WTC11 (cell line): ENCODE data around the gene KITLG.

Experiments used
- CREB1 ChIP-seq: sonication (generic); formaldehyde crosslinking; IDR thresholded peaks from 2 replicates; pipeline ENCODE4 v1.8.0; 2023; ENCODE audit warnings: mild to moderate bottlenecking, missing genetic modification reagents
- JUN ChIP-seq: sonication (generic); formaldehyde crosslinking; IDR thresholded peaks from 2 replicates; pipeline ENCODE4 v1.8.0; 2023; ENCODE audit warnings: mild to moderate bottlenecking, missing genetic modification reagents
- NFATC4 ChIP-seq: fragments of 250-450 bp; sonication (Bioruptor Pico); IDR thresholded peaks from 2 replicates; pipeline ENCODE4 v1.9.0; 2021; ENCODE audit warnings: mild to moderate bottlenecking
- NFYB ChIP-seq: sonication (generic); formaldehyde crosslinking; conservative IDR thresholded peaks from 2 replicates; pipeline ENCODE4 v1.8.0; 2022; ENCODE audit warnings: low read depth, missing genetic modification reagents
- NR1H2 ChIP-seq: sonication (generic); formaldehyde crosslinking; IDR thresholded peaks from 2 replicates; pipeline ENCODE4 v1.9.0; 2021; ENCODE audit warnings: mild to moderate bottlenecking, moderate library complexity, missing genetic modification reagents
- TCF7 ChIP-seq: sonication (generic); formaldehyde crosslinking; IDR thresholded peaks from 2 replicates; pipeline ENCODE4 v1.8.0; 2022; ENCODE audit warnings: mild to moderate bottlenecking, low read depth, missing genetic modification reagents, moderate library complexity
- TEAD1 ChIP-seq: sonication (generic); formaldehyde crosslinking; IDR thresholded peaks from 2 replicates; pipeline ENCODE4 v1.8.0; 2022; ENCODE audit warnings: mild to moderate bottlenecking, missing genetic modification reagents
- ZBTB21 ChIP-seq: sonication (generic); formaldehyde crosslinking; IDR thresholded peaks from 2 replicates; pipeline ENCODE4 v1.8.1; 2023; ENCODE audit warnings: mild to moderate bottlenecking, missing genetic modification reagents, borderline replicate concordance
- ZNF232 ChIP-seq: sonication (generic); formaldehyde crosslinking; IDR thresholded peaks from 2 replicates; pipeline ENCODE4 v1.8.0; 2022; ENCODE audit warnings: mild to moderate bottlenecking, missing genetic modification reagents
- TF ChIP-seq, protein P1 (sequence below): fragments of 200-600 bp; IDR thresholded peaks from 2 replicates; pipeline ENCODE4 v1.8.0; 2022; ENCODE audit warnings: antibody characterized with exemption
- TF ChIP-seq, protein P2 (sequence below): sonication (generic); formaldehyde crosslinking; IDR thresholded peaks from 2 replicates; pipeline ENCODE4 v1.8.1; 2023; ENCODE audit warnings: mild to moderate bottlenecking, missing genetic modification reagents, moderate library complexity
- TF ChIP-seq, protein P3 (sequence below): sonication (generic); formaldehyde crosslinking; IDR thresholded peaks from 2 replicates; pipeline ENCODE4 v1.8.0; 2023; ENCODE audit warnings: missing genetic modification reagents, mild to moderate bottlenecking, borderline replicate concordance
- TF ChIP-seq, protein P4 (sequence below): sonication (generic); formaldehyde crosslinking; IDR thresholded peaks from 2 replicates; pipeline ENCODE4 v1.8.0; 2023; ENCODE audit warnings: missing genetic modification reagents
- TF ChIP-seq, protein P5 (sequence below): sonication (generic); formaldehyde crosslinking; IDR thresholded peaks from 2 replicates; pipeline ENCODE4 v1.8.1; 2022; ENCODE audit warnings: low read depth, mild to moderate bottlenecking, moderate library complexity, missing genetic modification reagents, borderline replicate concordance

DNA sequence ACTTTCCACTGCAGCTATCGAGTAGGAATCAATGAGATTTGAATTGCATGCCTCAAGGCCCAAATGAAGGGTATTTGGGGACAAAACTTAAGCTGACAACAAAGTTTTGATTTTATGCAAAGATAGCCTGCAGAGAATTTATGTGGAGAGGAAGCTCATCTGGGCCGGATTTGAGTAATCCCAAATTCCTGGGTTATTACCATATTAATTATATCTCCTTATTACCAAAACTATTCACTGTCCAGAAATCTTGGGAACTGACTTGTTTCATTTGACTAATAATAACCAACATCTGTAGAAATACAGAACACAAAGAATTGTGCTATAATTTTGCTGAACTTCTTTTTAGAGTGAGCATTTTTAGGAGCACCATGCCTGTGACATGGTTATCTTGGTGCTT lies 70.4 kb downstream of the KITLG start:
- TF ChIP-seq, protein P1, sequence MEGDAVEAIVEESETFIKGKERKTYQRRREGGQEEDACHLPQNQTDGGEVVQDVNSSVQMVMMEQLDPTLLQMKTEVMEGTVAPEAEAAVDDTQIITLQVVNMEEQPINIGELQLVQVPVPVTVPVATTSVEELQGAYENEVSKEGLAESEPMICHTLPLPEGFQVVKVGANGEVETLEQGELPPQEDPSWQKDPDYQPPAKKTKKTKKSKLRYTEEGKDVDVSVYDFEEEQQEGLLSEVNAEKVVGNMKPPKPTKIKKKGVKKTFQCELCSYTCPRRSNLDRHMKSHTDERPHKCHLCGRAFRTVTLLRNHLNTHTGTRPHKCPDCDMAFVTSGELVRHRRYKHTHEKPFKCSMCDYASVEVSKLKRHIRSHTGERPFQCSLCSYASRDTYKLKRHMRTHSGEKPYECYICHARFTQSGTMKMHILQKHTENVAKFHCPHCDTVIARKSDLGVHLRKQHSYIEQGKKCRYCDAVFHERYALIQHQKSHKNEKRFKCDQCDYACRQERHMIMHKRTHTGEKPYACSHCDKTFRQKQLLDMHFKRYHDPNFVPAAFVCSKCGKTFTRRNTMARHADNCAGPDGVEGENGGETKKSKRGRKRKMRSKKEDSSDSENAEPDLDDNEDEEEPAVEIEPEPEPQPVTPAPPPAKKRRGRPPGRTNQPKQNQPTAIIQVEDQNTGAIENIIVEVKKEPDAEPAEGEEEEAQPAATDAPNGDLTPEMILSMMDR: no peak
- TF ChIP-seq NR1H2 (CRISPR knock-in tag) (no peak), NFYB (CRISPR knock-in tag) (no peak), CREB1 (CRISPR knock-in tag) (no peak), JUN (CRISPR knock-in tag) (no peak), ZBTB21 (CRISPR knock-in tag) (no peak), NFATC4 (no peak), TCF7 (no peak), ZNF232 (CRISPR knock-in tag) (no peak), TEAD1 (CRISPR knock-in tag) (no peak)
- TF ChIP-seq, protein P2, sequence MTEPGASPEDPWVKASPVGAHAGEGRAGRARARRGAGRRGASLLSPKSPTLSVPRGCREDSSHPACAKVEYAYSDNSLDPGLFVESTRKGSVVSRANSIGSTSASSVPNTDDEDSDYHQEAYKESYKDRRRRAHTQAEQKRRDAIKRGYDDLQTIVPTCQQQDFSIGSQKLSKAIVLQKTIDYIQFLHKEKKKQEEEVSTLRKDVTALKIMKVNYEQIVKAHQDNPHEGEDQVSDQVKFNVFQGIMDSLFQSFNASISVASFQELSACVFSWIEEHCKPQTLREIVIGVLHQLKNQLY (CRISPR knock-in tag): no peak
- TF ChIP-seq, protein P3, sequence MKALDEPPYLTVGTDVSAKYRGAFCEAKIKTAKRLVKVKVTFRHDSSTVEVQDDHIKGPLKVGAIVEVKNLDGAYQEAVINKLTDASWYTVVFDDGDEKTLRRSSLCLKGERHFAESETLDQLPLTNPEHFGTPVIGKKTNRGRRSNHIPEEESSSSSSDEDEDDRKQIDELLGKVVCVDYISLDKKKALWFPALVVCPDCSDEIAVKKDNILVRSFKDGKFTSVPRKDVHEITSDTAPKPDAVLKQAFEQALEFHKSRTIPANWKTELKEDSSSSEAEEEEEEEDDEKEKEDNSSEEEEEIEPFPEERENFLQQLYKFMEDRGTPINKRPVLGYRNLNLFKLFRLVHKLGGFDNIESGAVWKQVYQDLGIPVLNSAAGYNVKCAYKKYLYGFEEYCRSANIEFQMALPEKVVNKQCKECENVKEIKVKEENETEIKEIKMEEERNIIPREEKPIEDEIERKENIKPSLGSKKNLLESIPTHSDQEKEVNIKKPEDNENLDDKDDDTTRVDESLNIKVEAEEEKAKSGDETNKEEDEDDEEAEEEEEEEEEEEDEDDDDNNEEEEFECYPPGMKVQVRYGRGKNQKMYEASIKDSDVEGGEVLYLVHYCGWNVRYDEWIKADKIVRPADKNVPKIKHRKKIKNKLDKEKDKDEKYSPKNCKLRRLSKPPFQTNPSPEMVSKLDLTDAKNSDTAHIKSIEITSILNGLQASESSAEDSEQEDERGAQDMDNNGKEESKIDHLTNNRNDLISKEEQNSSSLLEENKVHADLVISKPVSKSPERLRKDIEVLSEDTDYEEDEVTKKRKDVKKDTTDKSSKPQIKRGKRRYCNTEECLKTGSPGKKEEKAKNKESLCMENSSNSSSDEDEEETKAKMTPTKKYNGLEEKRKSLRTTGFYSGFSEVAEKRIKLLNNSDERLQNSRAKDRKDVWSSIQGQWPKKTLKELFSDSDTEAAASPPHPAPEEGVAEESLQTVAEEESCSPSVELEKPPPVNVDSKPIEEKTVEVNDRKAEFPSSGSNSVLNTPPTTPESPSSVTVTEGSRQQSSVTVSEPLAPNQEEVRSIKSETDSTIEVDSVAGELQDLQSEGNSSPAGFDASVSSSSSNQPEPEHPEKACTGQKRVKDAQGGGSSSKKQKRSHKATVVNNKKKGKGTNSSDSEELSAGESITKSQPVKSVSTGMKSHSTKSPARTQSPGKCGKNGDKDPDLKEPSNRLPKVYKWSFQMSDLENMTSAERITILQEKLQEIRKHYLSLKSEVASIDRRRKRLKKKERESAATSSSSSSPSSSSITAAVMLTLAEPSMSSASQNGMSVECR (CRISPR knock-in tag): no peak
- TF ChIP-seq, protein P4, sequence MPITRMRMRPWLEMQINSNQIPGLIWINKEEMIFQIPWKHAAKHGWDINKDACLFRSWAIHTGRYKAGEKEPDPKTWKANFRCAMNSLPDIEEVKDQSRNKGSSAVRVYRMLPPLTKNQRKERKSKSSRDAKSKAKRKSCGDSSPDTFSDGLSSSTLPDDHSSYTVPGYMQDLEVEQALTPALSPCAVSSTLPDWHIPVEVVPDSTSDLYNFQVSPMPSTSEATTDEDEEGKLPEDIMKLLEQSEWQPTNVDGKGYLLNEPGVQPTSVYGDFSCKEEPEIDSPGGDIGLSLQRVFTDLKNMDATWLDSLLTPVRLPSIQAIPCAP (CRISPR knock-in tag): no peak
- TF ChIP-seq, protein P5, sequence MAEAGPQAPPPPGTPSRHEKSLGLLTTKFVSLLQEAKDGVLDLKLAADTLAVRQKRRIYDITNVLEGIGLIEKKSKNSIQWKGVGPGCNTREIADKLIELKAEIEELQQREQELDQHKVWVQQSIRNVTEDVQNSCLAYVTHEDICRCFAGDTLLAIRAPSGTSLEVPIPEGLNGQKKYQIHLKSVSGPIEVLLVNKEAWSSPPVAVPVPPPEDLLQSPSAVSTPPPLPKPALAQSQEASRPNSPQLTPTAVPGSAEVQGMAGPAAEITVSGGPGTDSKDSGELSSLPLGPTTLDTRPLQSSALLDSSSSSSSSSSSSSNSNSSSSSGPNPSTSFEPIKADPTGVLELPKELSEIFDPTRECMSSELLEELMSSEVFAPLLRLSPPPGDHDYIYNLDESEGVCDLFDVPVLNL (CRISPR knock-in tag): no peak
